ENCODE results near the gene FHIT. TPM values are rescaled to one million over a fixed set of nuclear protein-coding genes. Genes with fewer than 3 reads are reported as not detected.

The FHIT gene
- total and polyA plus RNA-seq, 4 donors: 6.9 to 16.5 (median 9.9) TPM

- H3K27me3 ChIP-seq (ENCODE audit: control insufficient read depth, insufficient read depth, low read length): no peaks in the 10 kb centered on the region
- H3K4me1 ChIP-seq (ENCODE audit: control insufficient read depth, insufficient read depth, low read length): no peaks in the 10 kb centered on the region
- no peaks in the 10 kb centered on the region for H3K9me3 ChIP-seq (ENCODE audit: control insufficient read depth, insufficient read depth, low read length)
- no peak overlapping the region for H3K4me3 ChIP-seq (ENCODE audit: low read depth, low read length)
- WGBS (ENCODE audit: insufficient coverage): 74% methylated on average over 5 of the region's 7 CpGs
- DNase-seq (ENCODE audit: low read depth in 4 of 6, low spot score in 6 of 6): no peak
- no peaks in the 10 kb centered on the region for H3K36me3 ChIP-seq (ENCODE audit: control insufficient read depth, insufficient read depth, low read length)
- no peak overlapping the region for H3K27ac ChIP-seq (ENCODE audit: low read depth, low read length)
Measured at GRCh38 chr3:59795756-59796155, 1455.5 kb downstream of the FHIT start.

DNA sequence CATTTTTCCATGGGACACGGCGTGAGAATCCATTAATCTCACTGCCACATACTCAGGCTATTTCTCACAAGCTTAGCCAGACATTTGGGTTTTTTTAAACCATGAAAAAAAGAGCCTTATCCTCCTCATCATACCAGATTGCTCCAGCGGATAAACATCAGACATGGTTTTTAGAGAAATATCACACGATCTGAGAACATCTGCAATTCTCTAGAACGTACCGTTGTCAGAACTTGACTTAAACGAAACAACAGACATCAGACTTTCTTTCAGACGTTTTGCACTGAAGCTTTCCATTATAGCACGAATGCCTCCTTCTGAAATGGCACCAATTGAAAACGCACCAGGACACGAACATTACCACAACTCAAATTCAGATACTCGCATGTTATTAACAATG is 1457.3 kb downstream of the FHIT start:
- H3K27ac ChIP-seq (ENCODE audit: low read depth, low read length): no peak overlapping the region
- H3K9me3 ChIP-seq (ENCODE audit: control insufficient read depth, insufficient read depth, low read length): no peaks in the 10 kb centered on the region
- H3K27me3 ChIP-seq (ENCODE audit: control insufficient read depth, insufficient read depth, low read length): no peaks in the 10 kb centered on the region
- WGBS (ENCODE audit: insufficient coverage): 88% methylated on average over 8 of the region's 12 CpGs
- no peak for DNase-seq (ENCODE audit: low read depth in 4 of 6, low spot score in 6 of 6)
- H3K36me3 ChIP-seq (ENCODE audit: control insufficient read depth, insufficient read depth, low read length): no peaks in the 10 kb centered on the region
- no peaks in the 10 kb centered on the region for H3K4me1 ChIP-seq (ENCODE audit: control insufficient read depth, insufficient read depth, low read length)
- H3K4me3 ChIP-seq (ENCODE audit: low read depth, low read length): no peak overlapping the region

DNA sequence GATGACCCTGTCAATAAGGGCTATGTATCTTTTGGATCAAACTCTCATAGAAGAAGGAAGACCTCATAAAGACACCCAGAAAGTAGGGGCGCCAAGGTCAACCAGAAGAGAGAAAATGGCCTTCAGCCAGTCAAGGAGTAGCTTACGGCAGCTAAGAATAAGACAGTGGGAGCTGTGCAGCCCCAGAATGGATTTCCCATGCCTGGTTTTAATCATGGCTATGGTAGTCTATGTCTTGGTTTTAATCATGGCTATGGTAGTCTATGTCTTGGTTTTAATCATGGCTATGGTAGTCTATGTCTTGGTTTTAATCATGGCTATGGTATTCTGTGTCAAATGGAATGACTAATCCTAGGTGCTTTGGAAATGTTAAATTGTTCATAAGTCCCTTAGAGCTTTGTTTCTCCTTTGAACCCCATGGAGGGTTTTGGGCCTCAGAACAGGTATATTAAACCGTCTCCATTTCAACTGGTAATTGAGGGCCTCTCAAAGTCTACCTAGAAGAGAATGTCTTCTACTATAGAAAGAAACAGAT is 1459.4 kb downstream of the FHIT start:
- Histone ChIP-seq H3K9me3 (ENCODE audit: control insufficient read depth, insufficient read depth, low read length) (no peaks in the 10 kb centered on the region), H3K27ac (ENCODE audit: low read depth, low read length) (no peak overlapping the region), H3K4me3 (ENCODE audit: low read depth, low read length) (no peak overlapping the region), H3K4me1 (ENCODE audit: control insufficient read depth, insufficient read depth, low read length) (no peaks in the 10 kb centered on the region), H3K27me3 (ENCODE audit: control insufficient read depth, insufficient read depth, low read length) (no peaks in the 10 kb centered on the region), H3K36me3 (ENCODE audit: control insufficient read depth, insufficient read depth, low read length) (no peaks in the 10 kb centered on the region)
- no peak for DNase-seq (ENCODE audit: low read depth in 4 of 6, low spot score in 6 of 6)
- 79% methylated on average over 2 of the region's 3 CpGs for WGBS (ENCODE audit: insufficient coverage)

DNA sequence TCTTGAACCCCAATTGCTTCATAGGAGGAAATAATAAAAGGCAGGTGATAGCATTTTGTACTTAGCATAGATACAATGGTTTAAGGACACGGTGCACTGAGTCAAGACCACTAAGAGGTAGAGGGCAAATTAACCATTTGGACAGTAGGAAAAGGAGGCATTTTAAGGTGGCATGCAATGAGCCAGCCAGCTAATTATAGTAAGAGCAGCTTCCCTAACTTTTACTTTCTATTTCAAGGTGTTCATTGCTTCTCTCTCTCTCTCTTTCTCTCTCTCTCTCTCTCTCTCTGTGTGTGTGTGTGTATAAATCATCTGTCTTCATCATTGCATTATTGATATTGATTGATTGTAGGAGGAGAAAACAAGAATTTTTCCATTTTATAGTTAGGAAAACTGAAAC is 1461.0 kb downstream of the FHIT start:
- Histone ChIP-seq H3K27ac (ENCODE audit: low read depth, low read length) (no peak overlapping the region), H3K27me3 (ENCODE audit: control insufficient read depth, insufficient read depth, low read length) (no peaks in the 10 kb centered on the region), H3K9me3 (ENCODE audit: control insufficient read depth, insufficient read depth, low read length) (no peaks in the 10 kb centered on the region), H3K4me3 (ENCODE audit: low read depth, low read length) (no peak overlapping the region), H3K36me3 (ENCODE audit: control insufficient read depth, insufficient read depth, low read length) (no peaks in the 10 kb centered on the region), H3K4me1 (ENCODE audit: control insufficient read depth, insufficient read depth, low read length) (no peaks in the 10 kb centered on the region)
- DNase-seq (ENCODE audit: low read depth in 4 of 6, low spot score in 6 of 6): no peak
- WGBS (ENCODE audit: insufficient coverage): no CpG with 5 or more reads among the region's 1 CpG

DNA sequence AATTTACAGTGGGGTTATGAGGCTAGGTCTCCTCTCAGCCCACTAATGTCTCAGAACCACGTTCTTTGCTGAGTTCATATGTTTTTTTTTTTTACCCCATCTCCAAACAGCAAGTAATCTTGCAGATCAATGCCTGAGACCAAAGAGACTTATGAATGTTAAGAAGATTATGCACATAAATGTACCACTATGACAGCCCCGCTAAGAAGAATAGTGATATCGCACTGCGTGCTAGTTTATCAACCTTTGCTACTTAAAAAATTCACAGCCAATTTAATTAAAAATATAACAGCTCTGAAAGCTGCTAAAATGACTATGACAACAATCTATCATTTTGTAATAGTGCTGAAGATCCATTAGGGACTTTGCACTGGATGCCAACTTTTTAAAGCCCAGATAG is 1462.5 kb downstream of the FHIT start:
- Histone ChIP-seq H3K36me3 (ENCODE audit: control insufficient read depth, insufficient read depth, low read length) (no peaks in the 10 kb centered on the region), H3K9me3 (ENCODE audit: control insufficient read depth, insufficient read depth, low read length) (no peaks in the 10 kb centered on the region), H3K4me1 (ENCODE audit: control insufficient read depth, insufficient read depth, low read length) (no peaks in the 10 kb centered on the region), H3K27ac (ENCODE audit: low read depth, low read length) (no peak overlapping the region), H3K27me3 (ENCODE audit: control insufficient read depth, insufficient read depth, low read length) (no peaks in the 10 kb centered on the region), H3K4me3 (ENCODE audit: low read depth, low read length) (no peak overlapping the region)
- WGBS (ENCODE audit: insufficient coverage): no CpG with 5 or more reads among the region's 4 CpGs
- DNase-seq (ENCODE audit: low read depth in 4 of 6, low spot score in 6 of 6): peak in 1 of 6 donors; percentile 39

- 94% methylated on average over 3 of the region's 3 CpGs for WGBS (ENCODE audit: insufficient coverage)
- Histone ChIP-seq H3K36me3 (ENCODE audit: control insufficient read depth, insufficient read depth, low read length) (no peaks in the 10 kb centered on the region), H3K9me3 (ENCODE audit: control insufficient read depth, insufficient read depth, low read length) (no peaks in the 10 kb centered on the region), H3K27me3 (ENCODE audit: control insufficient read depth, insufficient read depth, low read length) (no peaks in the 10 kb centered on the region), H3K27ac (ENCODE audit: low read depth, low read length) (no peak overlapping the region), H3K4me3 (ENCODE audit: low read depth, low read length) (no peak overlapping the region), H3K4me1 (ENCODE audit: control insufficient read depth, insufficient read depth, low read length) (no peaks in the 10 kb centered on the region)
- no peak for DNase-seq (ENCODE audit: low read depth in 4 of 6, low spot score in 6 of 6)
Measured at GRCh38 chr3:59788133-59788532, 1463.1 kb downstream of the FHIT start.

GRCh38 chr3:59786374-59786773 is 1464.9 kb downstream of the FHIT start:
- Histone ChIP-seq H3K4me1 (ENCODE audit: control insufficient read depth, insufficient read depth, low read length) (no peaks in the 10 kb centered on the region), H3K27me3 (ENCODE audit: control insufficient read depth, insufficient read depth, low read length) (no peaks in the 10 kb centered on the region), H3K27ac (ENCODE audit: low read depth, low read length) (no peak overlapping the region), H3K36me3 (ENCODE audit: control insufficient read depth, insufficient read depth, low read length) (no peaks in the 10 kb centered on the region), H3K9me3 (ENCODE audit: control insufficient read depth, insufficient read depth, low read length) (no peaks in the 10 kb centered on the region), H3K4me3 (ENCODE audit: low read depth, low read length) (no peak overlapping the region)
- peak in 3 of 6 donors; percentile 32 to 89 (median 55) for DNase-seq (ENCODE audit: low read depth in 4 of 6, low spot score in 6 of 6)
- WGBS (ENCODE audit: insufficient coverage): 50% methylated on average over 2 of the region's 6 CpGs

- Histone ChIP-seq H3K4me3 (ENCODE audit: low read depth, low read length) (no peak overlapping the region), H3K4me1 (ENCODE audit: control insufficient read depth, insufficient read depth, low read length) (no peaks in the 10 kb centered on the region), H3K27me3 (ENCODE audit: control insufficient read depth, insufficient read depth, low read length) (no peaks in the 10 kb centered on the region), H3K9me3 (ENCODE audit: control insufficient read depth, insufficient read depth, low read length) (no peaks in the 10 kb centered on the region), H3K27ac (ENCODE audit: low read depth, low read length) (no peak overlapping the region), H3K36me3 (ENCODE audit: control insufficient read depth, insufficient read depth, low read length) (no peaks in the 10 kb centered on the region)
- DNase-seq (ENCODE audit: low read depth in 4 of 6, low spot score in 6 of 6): no peak
- 100% methylated on average over 1 of the region's 1 CpG for WGBS (ENCODE audit: insufficient coverage)
Measured at GRCh38 chr3:59784164-59784563, 1467.1 kb downstream of the FHIT start.

DNA sequence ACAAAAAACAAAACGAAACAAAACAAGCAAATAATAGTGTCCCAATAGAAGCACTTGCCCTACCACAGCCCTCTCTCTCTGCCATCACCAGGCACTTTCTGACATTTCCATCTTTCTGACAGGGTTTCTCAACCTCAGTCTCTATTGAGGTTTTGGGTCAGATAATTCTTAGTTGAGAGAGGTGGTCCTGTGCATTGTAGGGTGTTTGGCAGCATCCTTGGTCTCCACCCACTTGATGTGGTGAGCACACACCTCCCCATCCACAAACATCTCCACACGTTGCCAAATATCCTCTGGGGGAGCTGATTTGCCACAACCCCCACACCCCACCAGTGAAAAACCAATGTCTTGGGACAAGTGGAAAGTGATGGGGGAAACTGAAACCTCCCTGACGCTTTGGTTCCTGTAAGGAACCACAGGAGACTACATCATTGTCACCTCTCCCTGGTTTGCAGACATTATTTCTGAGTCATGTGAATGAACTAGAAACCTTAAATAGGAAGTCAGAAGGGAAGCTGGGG is 1467.7 kb downstream of the FHIT start:
- Histone ChIP-seq H3K4me3 (ENCODE audit: low read depth, low read length) (no peak overlapping the region), H3K27ac (ENCODE audit: low read depth, low read length) (no peak overlapping the region), H3K9me3 (ENCODE audit: control insufficient read depth, insufficient read depth, low read length) (no peaks in the 10 kb centered on the region), H3K27me3 (ENCODE audit: control insufficient read depth, insufficient read depth, low read length) (no peaks in the 10 kb centered on the region), H3K36me3 (ENCODE audit: control insufficient read depth, insufficient read depth, low read length) (no peaks in the 10 kb centered on the region), H3K4me1 (ENCODE audit: control insufficient read depth, insufficient read depth, low read length) (no peaks in the 10 kb centered on the region)
- DNase-seq (ENCODE audit: low read depth in 4 of 6, low spot score in 6 of 6): no peak
- 100% methylated on average over 1 of the region's 3 CpGs for WGBS (ENCODE audit: insufficient coverage)

DNA sequence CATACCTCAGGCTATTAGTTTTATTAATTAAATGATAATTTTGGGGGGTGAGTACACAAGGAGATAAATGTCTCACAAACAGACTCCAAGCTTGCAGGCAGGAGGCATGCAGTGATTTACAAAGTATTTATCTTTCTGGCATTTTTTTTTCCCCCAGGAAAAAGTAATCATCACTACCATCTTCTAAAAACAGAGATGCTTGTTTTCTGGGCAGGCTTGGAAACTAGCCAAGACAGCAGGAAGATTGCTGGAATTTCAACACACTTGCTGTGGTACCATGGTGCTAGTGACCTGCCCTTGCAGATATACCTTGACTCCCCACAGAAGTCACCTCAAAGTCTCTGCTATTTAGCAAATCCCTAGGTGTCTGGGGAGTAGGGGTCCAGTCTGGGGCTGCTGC is 1468.6 kb downstream of the FHIT start:
- DNase-seq (ENCODE audit: low read depth in 4 of 6, low spot score in 6 of 6): no peak
- Histone ChIP-seq H3K4me1 (ENCODE audit: control insufficient read depth, insufficient read depth, low read length) (no peaks in the 10 kb centered on the region), H3K9me3 (ENCODE audit: control insufficient read depth, insufficient read depth, low read length) (no peaks in the 10 kb centered on the region), H3K27me3 (ENCODE audit: control insufficient read depth, insufficient read depth, low read length) (no peaks in the 10 kb centered on the region), H3K4me3 (ENCODE audit: low read depth, low read length) (no peak overlapping the region), H3K27ac (ENCODE audit: low read depth, low read length) (no peak overlapping the region), H3K36me3 (ENCODE audit: control insufficient read depth, insufficient read depth, low read length) (no peaks in the 10 kb centered on the region)

All from spinal cord (tissue), 10 donors.